PC-9 (cell line): ENCODE measurements around the gene GOLGA5.

ENCODE experiments used
- EZH2 ChIP-seq: fragments of 200-600 bp; sonication (generic); IDR thresholded peaks from 2 replicates; pipeline ENCODE4 v1.8.0; 2017; ENCODE audit warnings: antibody characterized with exemption, low read depth
- TF ChIP-seq, protein P1 (sequence below): fragments of 200-600 bp; sonication (generic); conservative IDR thresholded peaks from 2 replicates; pipeline ENCODE4 v1.6.1; 2017; ENCODE audit warnings: mixed run types, antibody characterized with exemption, mild to moderate bottlenecking, moderate library complexity

DNA sequence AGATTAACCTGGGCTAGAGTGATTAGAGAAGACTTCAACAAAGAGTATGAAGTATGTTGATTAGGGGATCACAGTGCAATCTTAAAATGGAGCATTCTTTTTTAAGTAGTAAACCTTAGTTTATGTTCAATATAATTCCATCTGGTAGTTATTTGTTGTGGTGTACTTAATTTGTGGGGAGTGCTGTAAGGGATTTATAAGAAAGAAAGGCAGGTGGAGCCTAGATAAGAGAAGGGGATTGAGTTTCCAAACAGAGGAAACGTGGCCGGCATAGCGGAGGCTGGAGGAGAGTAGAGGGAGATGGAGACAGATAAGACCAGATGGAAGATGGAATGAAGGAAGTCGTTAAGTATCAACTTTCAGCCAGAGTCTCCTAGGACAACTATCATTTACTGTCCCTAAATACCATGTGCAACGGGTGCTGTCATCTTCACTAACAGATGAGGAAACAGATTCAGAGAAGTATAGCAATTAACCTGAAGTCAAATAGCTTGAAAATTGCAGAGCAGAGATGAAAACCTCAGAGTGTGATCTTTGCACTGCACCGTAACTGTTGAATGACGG lies 38.1 kb downstream of the GOLGA5 start:
- TF ChIP-seq, protein P1, sequence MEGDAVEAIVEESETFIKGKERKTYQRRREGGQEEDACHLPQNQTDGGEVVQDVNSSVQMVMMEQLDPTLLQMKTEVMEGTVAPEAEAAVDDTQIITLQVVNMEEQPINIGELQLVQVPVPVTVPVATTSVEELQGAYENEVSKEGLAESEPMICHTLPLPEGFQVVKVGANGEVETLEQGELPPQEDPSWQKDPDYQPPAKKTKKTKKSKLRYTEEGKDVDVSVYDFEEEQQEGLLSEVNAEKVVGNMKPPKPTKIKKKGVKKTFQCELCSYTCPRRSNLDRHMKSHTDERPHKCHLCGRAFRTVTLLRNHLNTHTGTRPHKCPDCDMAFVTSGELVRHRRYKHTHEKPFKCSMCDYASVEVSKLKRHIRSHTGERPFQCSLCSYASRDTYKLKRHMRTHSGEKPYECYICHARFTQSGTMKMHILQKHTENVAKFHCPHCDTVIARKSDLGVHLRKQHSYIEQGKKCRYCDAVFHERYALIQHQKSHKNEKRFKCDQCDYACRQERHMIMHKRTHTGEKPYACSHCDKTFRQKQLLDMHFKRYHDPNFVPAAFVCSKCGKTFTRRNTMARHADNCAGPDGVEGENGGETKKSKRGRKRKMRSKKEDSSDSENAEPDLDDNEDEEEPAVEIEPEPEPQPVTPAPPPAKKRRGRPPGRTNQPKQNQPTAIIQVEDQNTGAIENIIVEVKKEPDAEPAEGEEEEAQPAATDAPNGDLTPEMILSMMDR, result no peak
- TF ChIP-seq EZH2, result no peak
